HK-2 (cell line): ENCODE measurements around the gene SETBP1.

ENCODE experiments used
- DNase-seq: peaks from one replicate; pipeline ENCODE4 v3.0.0-alpha.2; 2018; ENCODE audit not compliant: unreplicated experiment

The SETBP1 gene

DNA sequence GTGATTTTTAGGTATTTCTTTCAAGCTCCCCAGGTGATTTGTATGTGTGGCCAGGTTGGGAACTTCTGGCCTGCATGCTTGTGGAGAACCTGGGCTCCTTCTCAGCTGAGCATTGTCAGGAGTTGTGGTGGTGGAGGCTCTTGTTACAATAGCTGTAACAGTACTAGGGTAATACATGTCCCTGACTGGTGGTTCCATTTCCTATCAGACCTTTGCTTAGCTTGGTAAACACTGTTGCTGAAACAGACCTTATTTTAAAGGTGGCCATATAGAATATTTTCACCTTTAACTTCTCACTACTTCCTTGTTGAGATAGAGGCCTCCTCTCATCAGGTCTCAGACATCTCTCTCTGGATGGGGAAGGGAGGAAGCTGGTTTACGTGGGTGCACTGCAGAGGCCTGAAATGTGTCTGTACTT is 79.2 kb downstream of the SETBP1 start:
- DNase-seq: no peak

DNA sequence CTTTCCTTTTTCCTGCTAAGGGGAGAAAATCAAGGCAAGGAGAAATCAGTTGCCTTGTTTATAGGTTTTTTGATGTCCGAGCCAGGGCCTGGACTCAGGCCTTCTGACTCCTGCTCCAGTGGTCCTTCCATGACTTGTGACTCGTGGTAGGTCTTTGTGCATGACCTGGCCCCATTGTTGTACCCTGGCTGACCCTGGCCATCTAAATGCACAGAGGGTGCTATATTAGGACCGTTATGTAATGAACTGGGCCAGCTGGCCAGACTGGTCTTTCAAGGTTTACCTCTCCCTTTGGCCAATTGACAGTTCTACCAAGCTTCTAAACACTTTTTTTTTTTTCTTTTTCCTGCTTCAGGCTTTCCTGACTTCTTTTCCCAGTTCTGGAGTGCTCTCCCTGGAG is 81.1 kb downstream of the SETBP1 start:
- DNase-seq: no peak

DNA sequence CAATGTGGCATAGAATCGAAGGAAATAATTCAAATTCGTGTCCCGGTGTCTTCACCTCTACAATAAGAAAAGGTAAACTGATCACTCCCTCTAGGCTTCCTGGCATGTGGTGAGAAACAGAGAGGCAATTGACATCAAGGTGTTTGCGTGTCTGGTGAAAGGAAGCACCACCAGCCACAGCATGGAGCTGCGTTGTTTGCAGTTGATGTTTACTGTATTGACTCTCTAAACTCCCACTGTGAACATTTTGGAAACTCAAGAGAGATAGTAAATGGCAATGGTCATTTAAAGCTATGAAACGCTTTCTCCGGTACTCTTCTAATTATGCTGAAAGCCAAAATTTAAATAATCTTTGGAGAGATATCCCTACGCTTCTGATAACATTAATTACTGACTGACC is 82.6 kb downstream of the SETBP1 start:
- no peak for DNase-seq

DNA sequence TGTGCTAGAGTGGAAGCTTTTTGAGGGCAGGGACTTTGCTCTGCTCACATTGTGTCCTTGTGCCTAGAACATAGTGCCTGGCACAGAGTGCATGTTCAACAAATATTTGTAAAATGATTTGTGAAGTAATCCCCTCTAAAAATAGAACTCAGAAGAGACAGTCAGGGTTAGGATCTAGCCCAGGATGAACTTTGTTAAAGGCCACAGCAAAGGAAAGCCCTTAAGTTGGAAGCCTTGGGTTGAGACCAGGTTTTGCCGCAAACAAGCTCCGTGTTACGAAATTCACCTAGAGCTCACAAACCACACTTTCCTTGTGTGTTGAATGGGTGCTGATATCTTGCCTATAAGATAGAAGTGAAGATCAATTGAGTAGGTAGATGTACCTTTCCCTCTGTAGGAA is 84.2 kb downstream of the SETBP1 start:
- DNase-seq: no peak

DNA sequence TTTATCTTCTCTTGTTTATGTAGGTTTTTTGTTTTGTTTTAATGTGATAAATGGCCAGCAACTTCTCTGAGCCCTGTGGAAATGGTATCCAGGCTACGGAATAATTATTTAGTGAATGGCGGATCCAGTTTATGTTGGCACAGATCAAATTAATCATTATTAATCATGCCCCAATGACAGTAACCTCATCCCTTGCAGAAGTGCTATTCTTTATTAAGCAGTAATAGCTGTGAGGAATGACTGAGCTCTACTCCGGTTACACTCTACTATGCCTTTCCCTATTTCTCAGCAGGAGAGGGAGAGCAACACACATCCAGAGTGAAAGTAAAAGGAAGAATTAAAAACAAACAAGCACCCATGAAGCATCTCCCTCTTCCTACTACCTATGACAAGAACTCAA is 84.8 kb downstream of the SETBP1 start:
- no peak for DNase-seq

DNA sequence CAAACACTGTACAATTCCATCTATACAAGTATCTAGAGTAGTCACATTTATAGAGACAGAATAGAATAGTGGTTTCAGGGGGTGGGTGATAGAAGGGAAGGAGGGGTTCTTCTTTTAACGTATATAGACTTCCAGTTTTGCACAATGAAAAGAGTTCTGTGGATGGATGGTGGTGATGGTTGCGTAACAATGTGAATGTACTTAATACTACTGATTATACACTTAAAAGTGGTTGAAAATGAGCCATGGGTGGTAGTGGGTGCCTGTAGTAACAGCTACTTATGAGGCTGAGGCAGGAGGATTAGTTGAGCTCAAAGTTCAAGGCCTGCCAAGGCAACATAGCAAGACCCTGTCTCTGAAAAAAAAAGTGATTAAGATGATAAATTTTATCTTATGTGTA is 85.8 kb downstream of the SETBP1 start:
- DNase-seq: no peak

DNA sequence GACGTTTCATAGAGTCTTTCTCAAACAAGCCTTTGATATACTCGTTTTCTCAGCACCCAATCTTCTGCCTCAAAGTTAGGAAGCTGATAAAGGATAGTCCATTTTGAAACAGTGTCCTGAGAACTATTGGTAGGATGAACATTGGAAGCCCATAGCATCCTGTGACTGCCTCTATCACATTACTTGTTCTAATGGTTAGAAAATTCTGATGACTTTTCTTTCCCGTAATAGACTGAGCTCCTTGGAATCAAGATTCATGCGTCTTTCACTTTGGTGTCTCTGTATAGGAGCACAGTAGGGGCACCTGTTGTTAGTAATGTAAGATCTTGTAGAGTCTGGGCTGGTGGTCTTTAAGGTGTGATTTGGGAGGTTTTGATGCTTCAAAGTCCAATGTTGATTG is 87.1 kb downstream of the SETBP1 start:
- DNase-seq: no peak

DNA sequence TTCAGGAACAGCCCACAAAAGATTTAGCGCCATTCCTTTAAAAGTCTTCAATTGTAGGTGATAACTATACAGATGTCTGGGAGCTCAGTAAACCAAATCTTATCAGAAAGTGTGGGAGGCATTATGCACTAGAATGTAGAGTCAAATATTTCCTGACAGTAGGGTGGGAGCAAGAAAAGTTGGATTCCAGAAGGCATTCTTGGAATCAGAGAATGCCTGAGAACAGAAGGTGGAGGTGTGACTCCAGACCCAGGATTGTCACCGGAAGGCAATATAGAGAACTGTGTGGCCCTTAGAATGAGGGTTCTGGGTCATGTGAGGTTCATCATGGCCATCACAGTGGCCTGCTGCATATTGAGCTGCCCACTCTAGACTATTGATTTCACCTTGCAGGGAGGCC is 90.0 kb downstream of the SETBP1 start:
- DNase-seq: no peak

DNA sequence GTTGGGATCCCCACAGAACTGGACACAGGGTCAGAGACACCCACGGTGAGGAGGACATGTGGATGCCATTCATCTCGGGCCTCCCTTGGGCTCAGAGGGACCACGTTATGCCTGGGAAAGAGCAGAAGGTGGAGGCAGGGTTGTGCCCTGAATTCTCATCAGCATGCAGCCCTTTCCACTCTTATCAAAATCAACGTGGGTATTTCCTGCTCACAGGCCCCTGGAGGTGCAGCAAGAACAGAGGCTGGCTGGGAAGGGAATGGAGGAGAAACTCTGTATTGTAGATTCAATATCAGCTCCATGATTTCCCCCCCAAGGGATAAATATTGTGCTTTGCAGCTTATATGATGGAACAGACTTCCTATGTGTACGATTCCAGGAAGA is 90.9 kb downstream of the SETBP1 start:
- no peak for DNase-seq

DNA sequence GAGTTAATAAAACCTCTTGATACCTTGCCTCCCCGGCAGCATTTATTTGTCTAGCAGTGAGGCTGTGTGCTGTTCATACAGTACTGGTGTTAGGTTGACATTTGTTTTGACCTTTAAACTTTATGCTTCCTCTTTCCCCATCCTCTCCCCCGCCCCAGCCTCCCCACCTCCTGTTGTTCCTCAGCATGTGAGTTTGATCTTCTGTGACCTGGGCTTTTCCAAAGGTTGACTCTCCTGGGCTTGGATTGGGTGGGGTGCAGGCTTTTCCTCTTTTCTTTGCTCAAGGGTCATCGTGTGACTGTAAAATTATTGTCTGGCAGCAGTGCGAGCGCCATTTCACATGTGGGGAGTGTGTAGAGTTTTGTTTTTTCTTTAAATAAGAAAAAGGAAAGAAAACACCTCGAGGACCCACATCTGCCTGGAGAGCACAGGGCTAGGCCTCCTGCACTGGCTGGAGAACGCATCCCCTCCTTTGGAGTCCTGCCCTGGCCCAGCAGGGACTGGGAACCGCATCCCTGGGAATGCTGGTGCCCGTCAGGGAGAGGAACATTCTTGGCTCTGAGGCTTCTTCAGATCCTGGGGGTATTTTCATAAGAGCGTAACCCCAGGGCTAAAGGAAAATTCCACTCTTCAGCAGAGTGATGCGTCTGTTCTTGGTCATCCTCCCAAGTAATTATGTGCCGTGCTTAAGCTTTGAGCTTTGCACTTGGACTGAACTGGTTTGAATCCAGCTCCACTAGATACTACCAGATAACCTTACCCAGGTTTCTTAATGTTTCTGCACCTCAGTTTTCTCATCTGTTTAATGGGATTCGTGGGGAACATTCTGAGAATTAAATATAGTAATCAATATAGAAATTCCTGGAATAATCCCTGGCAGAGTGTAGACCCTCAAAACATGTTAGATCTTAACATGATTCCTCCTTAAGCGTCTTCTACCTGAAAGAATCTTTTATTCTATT is 91.5 kb downstream of the SETBP1 start:
- no peak for DNase-seq

DNA sequence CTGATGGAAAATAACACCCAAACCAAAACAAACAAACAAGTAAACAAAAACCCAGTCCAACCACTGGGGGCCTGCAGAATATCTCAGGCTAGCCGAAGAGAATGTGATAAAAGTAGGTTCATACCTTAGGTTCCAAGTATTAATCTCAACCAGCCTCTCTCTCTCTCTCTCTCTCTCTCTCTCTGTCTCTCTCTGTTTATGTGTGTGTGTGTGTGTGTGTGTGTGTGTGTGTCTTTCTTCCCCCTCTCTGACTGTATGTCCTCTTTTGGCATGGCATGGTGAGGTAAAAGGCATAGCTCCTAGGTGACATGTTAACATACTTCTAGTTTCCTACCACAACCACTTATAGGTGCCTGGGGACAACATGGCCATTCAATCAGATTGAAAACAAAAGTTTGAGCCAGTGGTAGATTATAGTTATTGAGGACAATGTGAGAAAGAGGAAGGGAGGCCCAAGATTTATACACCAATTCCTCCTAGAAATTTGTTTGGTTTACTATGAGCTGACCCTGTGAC is 93.0 kb downstream of the SETBP1 start:
- DNase-seq: no peak

DNA sequence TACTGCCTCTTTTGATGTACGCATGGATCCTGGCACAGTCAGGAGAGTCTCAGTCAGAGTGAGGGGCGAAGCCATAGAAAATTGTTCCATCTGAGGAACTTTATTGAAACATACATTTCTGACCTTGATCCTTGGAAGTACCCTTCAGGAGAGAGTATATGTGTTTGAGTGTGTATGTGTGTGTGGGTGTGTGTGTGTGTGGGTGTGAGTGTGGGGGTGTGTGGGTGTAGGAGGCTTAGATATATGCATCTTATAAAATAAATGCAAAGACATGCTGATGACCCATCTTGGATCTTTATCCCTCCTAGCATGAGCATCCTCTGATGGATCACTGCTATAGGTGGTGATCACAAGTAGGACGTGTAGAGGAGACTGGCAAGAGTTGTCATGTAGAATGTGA is 93.5 kb downstream of the SETBP1 start:
- DNase-seq: no peak

DNA sequence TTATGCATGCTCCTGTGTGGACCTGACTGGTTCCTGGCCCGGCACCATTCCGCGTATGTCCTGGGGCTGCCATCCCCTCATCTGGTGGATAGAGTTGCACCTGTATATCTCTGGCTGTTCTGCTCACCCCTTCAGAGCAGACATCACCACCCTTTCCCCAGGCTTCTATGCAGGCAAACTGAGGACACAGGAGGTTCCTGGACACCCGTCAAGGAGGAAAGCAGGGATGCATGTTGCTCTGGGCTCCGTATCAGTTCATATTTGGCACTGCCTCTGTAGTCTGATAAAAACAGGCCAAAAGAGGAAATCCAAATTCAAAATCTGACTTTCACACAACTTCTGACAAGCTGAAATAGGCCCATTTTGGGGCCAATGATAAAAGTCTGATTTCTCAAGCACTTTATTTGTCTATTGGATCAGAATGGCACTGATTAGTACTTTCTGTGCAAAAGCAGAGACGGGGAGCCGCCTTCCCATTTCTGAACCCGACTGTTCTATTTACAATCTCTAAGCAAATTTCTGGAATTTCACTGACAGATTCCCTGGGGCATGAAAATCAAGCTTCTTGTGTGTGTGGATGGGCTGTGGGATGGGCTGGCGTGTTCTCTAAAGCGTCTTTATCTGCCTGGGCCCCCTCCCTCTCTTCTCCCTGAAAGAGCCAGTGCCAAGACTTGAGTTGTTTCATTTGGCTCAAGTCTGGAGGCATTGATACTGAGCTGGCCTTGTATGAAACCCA is 96.9 kb downstream of the SETBP1 start:
- DNase-seq: no peak

DNA sequence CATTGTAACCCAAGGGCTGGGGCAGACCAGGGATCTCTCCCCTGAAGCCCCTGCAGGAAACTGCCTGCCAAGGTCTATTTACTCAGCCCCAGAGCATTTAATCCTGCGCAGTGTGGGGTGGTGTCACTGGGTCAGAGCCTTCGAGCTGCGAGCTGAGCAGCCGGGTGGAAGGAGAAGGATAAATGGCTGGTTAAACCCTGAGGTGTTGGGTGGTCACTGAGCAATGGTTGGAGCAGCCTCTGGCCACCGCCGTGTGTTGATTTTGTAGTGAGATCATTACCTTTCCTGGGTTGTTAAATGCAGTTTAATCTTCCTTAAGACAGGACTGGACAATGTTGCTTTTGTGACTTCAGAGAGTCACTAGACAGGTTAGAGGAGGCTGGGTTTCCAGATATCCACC is 98.1 kb downstream of the SETBP1 start:
- DNase-seq: no peak

DNA sequence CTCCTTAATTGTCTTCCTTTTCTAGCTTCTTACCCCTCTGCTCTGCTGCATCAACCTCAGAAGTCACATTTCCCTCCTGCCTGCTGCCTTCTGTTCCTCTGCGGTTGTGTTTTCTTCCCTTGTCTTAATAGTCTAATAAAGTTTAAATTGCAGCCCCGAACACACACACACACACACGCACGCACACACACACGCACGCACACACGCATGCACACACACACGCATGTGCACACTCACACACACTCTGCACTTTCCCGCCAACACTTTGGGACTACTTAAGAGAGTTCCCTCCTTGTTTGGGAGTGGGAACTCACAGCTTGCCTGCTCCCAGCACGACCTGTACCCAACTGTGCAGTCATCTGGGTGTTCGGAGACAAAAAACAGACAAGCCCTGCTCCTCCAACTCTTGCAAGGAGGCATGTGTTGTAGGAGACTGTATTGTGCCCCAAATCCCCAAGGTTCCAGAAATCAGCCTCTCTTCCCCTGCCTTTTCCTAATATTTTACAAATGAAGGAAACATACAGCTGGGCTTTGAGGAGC is 99.1 kb downstream of the SETBP1 start:
- no peak for DNase-seq

DNA sequence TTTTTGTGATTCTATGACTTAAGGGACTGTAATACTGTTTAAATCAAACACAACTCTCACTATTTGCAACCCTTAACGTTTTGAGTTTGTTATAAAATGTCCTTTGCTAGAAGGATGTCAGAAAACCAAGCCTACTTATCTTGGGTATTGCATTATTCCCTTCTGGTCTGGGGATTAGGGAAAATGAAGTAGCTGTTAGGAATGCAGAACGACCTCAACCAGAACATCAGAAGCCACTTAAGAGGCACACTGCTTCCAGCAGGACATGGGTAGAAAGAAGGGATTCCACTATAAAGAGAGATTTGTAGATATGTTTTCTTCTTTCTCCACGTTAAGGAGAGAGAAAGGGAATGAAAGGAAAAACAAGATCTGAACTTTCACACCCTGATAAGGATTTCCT is 101.2 kb downstream of the SETBP1 start:
- DNase-seq: no peak

DNA sequence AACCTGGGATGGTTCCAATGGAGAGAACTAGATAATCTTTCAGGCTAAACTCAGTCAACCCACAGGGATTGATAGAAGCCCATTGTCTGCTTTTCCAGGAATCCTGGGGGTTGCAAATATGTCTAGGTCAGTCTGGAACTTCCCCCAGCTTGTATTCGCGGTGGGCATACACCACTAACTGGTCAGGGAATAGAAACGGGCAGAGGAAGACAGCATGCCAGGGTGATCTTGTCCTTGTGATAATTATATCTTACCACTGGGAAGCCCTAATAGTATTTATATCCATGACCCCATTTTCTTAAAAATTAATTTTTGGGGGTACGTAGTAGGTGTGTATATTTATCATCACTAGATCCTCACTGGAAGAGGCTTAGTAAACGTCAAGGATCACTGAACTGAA is 101.9 kb downstream of the SETBP1 start:
- no peak for DNase-seq

DNA sequence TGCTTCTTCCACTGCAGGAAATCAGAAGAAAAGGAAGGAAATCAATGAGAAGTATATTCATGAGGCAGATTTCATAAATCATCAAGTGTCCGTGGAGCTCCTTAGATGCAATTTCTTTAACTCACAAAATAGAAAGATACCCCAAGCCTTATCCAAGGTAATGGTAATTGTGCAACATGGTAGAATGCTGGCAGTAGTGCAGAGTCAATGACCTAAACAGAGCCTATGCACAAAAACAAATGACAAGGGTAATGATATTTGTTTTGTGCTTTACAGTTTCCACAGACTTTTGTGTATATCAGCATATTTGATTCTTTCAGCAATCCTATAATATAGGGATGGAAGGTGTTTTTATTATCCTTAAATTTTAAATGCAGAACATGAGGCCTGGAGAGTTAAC is 102.7 kb downstream of the SETBP1 start:
- DNase-seq: no peak

DNA sequence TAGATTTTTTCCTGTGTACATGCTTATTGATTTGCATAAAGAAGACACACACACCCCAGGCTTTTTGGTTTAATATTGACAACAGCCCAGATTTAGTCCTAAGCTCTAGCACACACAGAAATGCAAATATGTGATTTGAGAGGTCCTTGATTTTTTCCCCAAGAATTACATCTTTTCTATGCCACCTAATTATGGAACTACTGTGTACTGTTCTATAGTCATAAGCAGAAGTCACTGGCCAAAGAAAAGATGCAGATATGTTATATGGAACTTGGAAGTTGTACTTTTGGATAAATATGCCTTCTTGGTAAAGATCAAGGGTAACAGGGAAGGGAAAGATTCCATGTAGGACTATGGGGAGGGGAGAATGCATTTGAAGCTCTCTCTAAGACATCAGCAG is 105.6 kb downstream of the SETBP1 start:
- no peak for DNase-seq

DNA sequence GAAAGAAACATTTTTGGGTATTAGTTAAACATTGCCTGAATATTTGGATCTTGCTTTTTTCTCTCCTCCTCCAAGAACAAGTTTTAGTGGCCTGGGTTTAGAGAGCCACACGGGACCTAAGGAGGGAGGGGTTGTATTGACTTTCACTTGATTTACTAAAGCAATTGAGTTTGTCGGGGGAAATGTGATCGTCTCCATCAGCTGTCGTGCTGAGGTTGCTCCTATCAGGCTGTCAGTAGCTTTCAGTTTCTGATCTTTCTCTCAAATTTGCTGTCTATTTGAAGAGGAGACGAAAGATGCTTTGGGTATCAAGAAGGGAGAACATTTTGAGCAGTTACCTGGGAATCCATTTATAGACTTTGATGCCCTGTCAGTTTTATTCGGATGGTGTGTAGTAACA is 106.0 kb downstream of the SETBP1 start:
- DNase-seq: no peak

DNA sequence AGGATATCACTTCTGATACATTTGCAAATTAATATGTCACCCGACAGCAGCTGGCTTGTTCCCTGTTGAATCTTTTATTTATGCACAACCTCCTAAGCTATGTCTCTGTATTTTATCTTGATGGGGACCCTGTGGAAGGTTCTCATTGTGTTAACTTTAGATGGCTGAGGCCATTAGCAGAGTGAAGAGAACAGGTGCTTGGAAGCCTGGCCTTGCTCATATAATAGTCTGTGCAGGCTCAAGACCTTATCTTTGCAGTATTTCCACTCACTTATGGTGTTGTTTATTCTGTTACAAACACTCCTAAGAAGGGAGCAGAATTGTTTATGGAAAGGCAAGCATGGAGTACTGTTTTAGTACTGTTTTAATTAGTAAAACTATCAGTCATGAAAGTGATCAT is 107.6 kb downstream of the SETBP1 start:
- DNase-seq: no peak

DNA sequence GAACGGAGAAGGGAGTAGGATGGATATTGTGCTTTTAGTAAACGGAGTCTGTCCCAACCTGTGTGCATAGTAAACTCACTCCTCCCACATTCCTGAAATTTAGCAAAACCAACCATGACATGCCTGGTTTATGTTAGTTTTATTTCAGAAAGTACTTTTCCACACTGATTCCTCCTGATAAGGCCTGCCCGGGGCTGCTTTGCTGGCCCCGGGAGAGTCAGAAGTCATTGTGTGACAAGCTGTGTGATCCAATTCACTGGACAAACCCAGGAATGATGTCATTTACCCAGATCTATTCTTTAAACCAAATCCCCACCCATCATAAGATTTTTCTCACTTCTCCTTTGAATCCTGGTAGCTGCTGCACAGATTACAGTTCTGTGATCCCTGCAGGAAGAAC is 109.0 kb downstream of the SETBP1 start:
- no peak for DNase-seq

DNA sequence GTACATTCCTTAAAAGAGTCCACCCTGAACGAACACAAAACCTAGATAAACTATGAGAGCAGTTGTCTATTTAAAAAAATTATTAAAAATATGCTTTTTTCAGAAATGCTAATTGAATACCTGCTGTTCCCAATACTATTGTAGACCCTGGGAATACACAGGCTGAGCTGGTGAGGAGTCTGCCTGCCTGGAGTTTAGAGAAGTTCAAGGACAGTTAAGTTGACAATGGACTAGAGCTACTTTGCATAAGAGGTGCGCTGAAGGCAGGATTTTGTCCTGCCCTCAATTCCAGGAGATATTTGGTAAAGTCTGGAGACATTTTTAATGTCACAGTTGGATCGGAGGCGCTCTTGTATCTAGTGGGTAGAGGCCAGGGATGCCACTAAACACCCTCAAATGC is 110.2 kb downstream of the SETBP1 start:
- DNase-seq: no peak
